Measurements from ENCODE around the gene BAIAP2.

Gene BAIAP2

GRCh38 chr17:81046770-81047359 lies 11.9 kb downstream of the BAIAP2 start:
- no peak overlapping the region for H3K4me3 ChIP-seq
- H3K27ac ChIP-seq, result peak overlapping the region in 2 of 21 experiments; percentile 24 to 31

GRCh38 chr17:81048827-81049371 lies 13.9 kb downstream of the BAIAP2 start:
- no peak overlapping the region for H3K4me3 ChIP-seq
- peak overlapping the region in 8 of 21 experiments; percentile 34 to 78 (median 72) for H3K27ac ChIP-seq

GRCh38 chr17:81049372-81049911 lies 14.5 kb downstream of the BAIAP2 start:
- Histone ChIP-seq H3K27ac (peak overlapping the region in 19 of 21 experiments; percentile 0 to 78 (median 62)), H3K4me3 (no peak overlapping the region)

GRCh38 chr17:81049973-81050551 lies 15.1 kb downstream of the BAIAP2 start:
- Histone ChIP-seq H3K4me3 (no peak overlapping the region), H3K27ac (peak overlapping the region in 19 of 21 experiments; percentile 0 to 78 (median 62))

GRCh38 chr17:81050645-81051625 lies 16.0 kb downstream of the BAIAP2 start:
- H3K4me3 ChIP-seq, result no peak overlapping the region
- H3K27ac ChIP-seq, result peak overlapping the region in 12 of 21 experiments; percentile 1 to 78 (median 66)

- Histone ChIP-seq H3K27ac (peak overlapping the region in 12 of 21 experiments; percentile 1 to 69 (median 32)), H3K4me3 (no peak overlapping the region)
Measured at GRCh38 chr17:81052199-81052997, 17.4 kb downstream of the BAIAP2 start.

- no peak overlapping the region for H3K4me3 ChIP-seq
- peak overlapping the region in 5 of 21 experiments; percentile 3 to 58 (median 18) for H3K27ac ChIP-seq
Measured at GRCh38 chr17:81053041-81053970, 18.4 kb downstream of the BAIAP2 start.

GRCh38 chr17:81054308-81054707 lies 19.4 kb downstream of the BAIAP2 start:
- H3K27ac ChIP-seq, result peak overlapping the region in 1 of 21 experiments; percentile 10
- H3K4me3 ChIP-seq, result no peak overlapping the region

GRCh38 chr17:81054881-81055370 lies 20.0 kb downstream of the BAIAP2 start:
- Histone ChIP-seq H3K4me3 (no peak overlapping the region), H3K27ac (peak overlapping the region in 1 of 21 experiments; percentile 10)

- no peak overlapping the region for H3K4me3 ChIP-seq
- H3K27ac ChIP-seq, result peak overlapping the region in 6 of 21 experiments; percentile 8 to 83 (median 74)
Measured at GRCh38 chr17:81056312-81056711, 21.4 kb downstream of the BAIAP2 start.

- peak overlapping the region in 18 of 21 experiments; percentile 1 to 83 (median 58) for H3K27ac ChIP-seq
- H3K4me3 ChIP-seq, result no peak overlapping the region
Measured at GRCh38 chr17:81057079-81057730, 22.3 kb downstream of the BAIAP2 start.

GRCh38 chr17:81057777-81058176 lies 22.8 kb downstream of the BAIAP2 start:
- H3K27ac ChIP-seq, result peak overlapping the region in 18 of 21 experiments; percentile 1 to 83 (median 58)
- H3K4me3 ChIP-seq, result no peak overlapping the region

GRCh38 chr17:81058263-81058871 lies 23.4 kb downstream of the BAIAP2 start:
- peak overlapping the region in 18 of 21 experiments; percentile 1 to 83 (median 58) for H3K27ac ChIP-seq
- no peak overlapping the region for H3K4me3 ChIP-seq

GRCh38 chr17:81059026-81059425 lies 24.1 kb downstream of the BAIAP2 start:
- Histone ChIP-seq H3K27ac (peak overlapping the region in 10 of 21 experiments; percentile 4 to 83 (median 52)), H3K4me3 (no peak overlapping the region)

GRCh38 chr17:81060416-81060815 lies 25.5 kb downstream of the BAIAP2 start:
- Histone ChIP-seq H3K4me3 (no peak overlapping the region), H3K27ac (no peak overlapping the region)

GRCh38 chr17:81061027-81061735 lies 26.2 kb downstream of the BAIAP2 start:
- Histone ChIP-seq H3K27ac (no peak overlapping the region), H3K4me3 (no peak overlapping the region)
